Brain microvascular endothelial cell (primary cell): Measurements from ENCODE around the gene SPDYE11.
"Not testable (repeated sequence)": the region's sequence is repeated elsewhere in the genome, so short reads cannot be mapped to it uniquely, and the experiment has no call there.

ENCODE experiments used
- DNase-seq: peaks from one replicate; pipeline ENCODE4 v3.0.0-alpha.2; 2020
- H3K27ac ChIP-seq: fragments of 250-450 bp; sonication (Bioruptor Pico); 2 replicates; pipeline ENCODE4 v1.5.1; 2020; ENCODE audit warnings: mild to moderate bottlenecking, moderate library complexity
- H3K27me3 ChIP-seq: fragments of 250-450 bp; sonication (Bioruptor Pico); replicated peaks from 2 replicates; pipeline ENCODE4 v1.5.1; 2020; ENCODE audit warnings: mild to moderate bottlenecking
- H3K36me3 ChIP-seq: fragments of 250-450 bp; sonication (Bioruptor Pico); replicated peaks from 2 replicates; pipeline ENCODE4 v1.5.1; 2020; ENCODE audit warnings: mild to moderate bottlenecking
- H3K4me3 ChIP-seq: 2 replicates; pipeline ENCODE4 v1.5.1; 2011; ENCODE audit warnings: low read depth, mild to moderate bottlenecking, control low read depth, low read length, moderate library complexity
- in situ Hi-C: cut with HindIII; loops from 2 replicates; pipeline ENCODE4 v1.10.0; 2017; ENCODE audit warnings: low sequenced_read_pairs, low pct_ligation_motif_present

SPDYE11 gene, protein sequence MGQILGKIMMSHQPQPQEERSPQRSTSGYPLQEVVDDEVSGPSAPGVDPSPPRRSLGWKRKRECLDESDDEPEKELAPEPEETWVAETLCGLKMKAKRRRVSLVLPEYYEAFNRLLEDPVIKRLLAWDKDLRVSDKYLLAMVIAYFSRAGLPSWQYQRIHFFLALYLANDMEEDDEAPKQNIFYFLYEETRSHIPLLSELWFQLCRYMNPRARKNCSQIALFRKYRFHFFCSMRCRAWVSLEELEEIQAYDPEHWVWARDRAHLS

DNA sequence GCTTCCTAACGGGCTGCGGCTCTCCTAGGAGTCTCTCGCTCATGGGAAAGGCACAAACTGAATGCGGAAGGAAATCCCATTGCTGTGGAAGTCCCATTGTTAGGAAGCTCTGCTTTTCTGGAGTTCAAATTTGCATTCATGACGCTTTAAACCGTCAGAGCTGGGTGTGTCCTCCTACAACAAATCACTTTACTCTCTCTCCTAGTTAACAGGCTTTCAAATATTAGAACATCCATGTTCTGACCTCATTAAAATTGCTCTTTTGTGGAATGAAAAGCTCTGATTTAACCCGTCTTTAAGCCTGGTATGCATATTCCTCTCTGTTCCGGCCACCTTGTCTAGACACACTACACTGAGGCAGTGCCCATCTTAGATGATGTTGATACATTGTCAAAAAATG is at the start of gene SPDYE11:
TSS of gene SPDYE11 (minus strand) at position 101 of the 400 bp plus-strand sequence. CDS start 1,800 bp downstream, outside the sequence.
- H3K27ac ChIP-seq, in situ Hi-C loops, H3K36me3 ChIP-seq, H3K27me3 ChIP-seq, H3K4me3 ChIP-seq, DNase-seq: not testable (repeated sequence)

DNA sequence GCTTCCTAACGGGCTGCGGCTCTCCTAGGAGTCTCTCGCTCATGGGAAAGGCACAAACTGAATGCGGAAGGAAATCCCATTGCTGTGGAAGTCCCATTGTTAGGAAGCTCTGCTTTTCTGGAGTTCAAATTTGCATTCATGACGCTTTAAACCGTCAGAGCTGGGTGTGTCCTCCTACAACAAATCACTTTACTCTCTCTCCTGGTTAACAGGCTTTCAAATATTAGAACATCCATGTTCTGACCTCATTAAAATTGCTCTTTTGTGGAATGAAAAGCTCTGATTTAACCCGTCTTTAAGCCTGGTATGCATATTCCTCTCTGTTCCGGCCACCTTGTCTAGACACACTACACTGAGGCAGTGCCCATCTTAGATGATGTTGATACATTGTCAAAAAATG is 28.2 kb upstream of the SPDYE11 start, which contains the start of gene SPDYE9:
TSS of gene SPDYE9 (minus strand) at position 101 of the 400 bp plus-strand sequence. CDS start 1,800 bp downstream, outside the sequence.
- H3K27me3 ChIP-seq, H3K36me3 ChIP-seq, DNase-seq, in situ Hi-C loops, H3K4me3 ChIP-seq, H3K27ac ChIP-seq: not testable (repeated sequence)

DNA sequence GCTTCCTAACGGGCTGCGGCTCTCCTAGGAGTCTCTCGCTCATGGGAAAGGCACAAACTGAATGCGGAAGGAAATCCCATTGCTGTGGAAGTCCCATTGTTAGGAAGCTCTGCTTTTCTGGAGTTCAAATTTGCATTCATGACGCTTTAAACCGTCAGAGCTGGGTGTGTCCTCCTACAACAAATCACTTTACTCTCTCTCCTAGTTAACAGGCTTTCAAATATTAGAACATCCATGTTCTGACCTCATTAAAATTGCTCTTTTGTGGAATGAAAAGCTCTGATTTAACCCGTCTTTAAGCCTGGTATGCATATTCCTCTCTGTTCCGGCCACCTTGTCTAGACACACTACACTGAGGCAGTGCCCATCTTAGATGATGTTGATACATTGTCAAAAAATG is 28.0 kb downstream of the SPDYE11 start, which contains the start of gene SPDYE8:
TSS of gene SPDYE8 (minus strand) at position 101 of the 400 bp plus-strand sequence. CDS start 1,800 bp downstream, outside the sequence.
- in situ Hi-C loops, H3K36me3 ChIP-seq, H3K4me3 ChIP-seq, H3K27ac ChIP-seq, DNase-seq, H3K27me3 ChIP-seq: not testable (repeated sequence)

DNA sequence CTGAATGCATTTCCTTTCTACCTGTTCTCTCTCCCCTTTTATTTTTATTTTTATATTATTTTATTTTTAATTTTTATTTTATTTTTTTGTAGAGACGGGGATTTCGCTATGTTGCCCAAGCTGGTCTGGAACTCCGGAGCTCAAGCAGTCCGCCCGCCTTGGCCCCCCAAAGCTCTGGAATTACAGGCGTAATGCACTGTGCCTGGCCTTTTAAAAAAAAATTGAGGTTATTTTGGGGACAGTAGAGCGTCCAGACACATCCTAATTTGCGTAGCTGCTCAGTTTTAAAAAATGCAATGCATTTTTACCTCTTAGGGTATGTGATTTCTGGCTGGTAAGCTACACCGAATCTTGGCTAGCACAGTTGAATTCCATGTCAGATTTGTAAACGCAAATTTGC is 51.2 kb downstream of the SPDYE11 start:
- DNase-seq, H3K27ac ChIP-seq, H3K27me3 ChIP-seq, in situ Hi-C loops, H3K36me3 ChIP-seq: not testable (repeated sequence)
- peak overlapping the region; percentile 39 for H3K4me3 ChIP-seq

DNA sequence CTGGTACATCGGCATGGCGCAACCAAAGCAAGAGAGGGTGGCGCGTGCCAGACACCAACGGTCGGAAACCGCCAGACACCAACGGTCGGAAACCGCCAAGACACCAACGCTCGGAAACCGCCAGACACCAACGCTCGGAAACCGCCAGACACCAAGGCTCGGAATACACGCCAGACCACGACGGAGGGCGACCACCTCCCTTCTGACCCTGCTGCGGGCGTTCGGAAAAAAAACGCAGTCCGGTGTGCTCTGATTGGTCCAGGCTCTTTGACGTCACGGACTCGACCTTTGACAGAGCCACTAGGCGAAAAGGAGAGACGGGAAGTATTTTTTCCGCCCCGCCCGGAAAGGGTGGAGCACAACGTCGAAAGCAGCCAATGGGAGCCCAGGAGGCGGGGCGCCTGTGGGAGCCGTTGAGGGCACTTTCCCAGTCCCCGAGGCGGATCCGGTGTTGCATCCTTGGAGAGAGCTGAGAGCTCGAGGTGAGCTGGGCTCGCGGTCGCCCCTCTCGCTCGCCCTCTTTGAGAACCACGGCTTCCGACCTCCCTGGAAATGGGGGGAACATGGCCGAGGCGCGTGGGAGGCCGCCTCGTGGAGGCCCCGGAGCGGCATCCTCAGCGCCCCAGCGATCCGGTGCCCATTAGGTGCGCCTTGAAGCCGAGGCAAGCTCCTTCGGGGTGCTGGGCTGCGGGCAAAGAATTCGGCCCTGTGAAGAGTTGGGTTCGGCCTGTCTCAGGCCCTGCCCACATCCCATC is 51.8 kb downstream of the SPDYE11 start:
- Histone ChIP-seq H3K27ac (peak overlapping the region; percentile 86), H3K4me3 (peak overlapping the region; percentile 65)
- DNase-seq: peak; percentile 85
- H3K27me3 ChIP-seq, in situ Hi-C loops, H3K36me3 ChIP-seq: not testable (repeated sequence)

DNA sequence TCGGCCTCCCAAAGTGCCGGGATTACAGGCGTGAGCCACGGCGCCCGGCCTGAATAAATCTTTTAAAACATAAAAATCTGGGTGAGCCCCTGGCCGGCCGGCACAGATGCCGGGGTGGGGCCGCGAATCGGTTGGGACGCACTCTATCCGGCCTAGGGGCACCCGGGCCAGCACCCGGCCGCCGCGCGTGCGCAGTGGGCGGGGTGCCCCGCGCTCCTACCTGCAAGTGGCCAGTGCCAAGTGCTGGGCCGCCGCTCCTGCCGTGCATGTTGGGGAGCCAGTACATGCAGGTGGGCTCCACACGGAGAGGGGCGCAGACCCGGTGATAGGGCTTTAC is 52.4 kb downstream of the SPDYE11 start:
- Histone ChIP-seq H3K4me3 (peak overlapping the region; percentile 65), H3K27ac (peak overlapping the region; percentile 86)
- H3K27me3 ChIP-seq, H3K36me3 ChIP-seq, in situ Hi-C loops: not testable (repeated sequence)
- peak; percentile 36 for DNase-seq

DNA sequence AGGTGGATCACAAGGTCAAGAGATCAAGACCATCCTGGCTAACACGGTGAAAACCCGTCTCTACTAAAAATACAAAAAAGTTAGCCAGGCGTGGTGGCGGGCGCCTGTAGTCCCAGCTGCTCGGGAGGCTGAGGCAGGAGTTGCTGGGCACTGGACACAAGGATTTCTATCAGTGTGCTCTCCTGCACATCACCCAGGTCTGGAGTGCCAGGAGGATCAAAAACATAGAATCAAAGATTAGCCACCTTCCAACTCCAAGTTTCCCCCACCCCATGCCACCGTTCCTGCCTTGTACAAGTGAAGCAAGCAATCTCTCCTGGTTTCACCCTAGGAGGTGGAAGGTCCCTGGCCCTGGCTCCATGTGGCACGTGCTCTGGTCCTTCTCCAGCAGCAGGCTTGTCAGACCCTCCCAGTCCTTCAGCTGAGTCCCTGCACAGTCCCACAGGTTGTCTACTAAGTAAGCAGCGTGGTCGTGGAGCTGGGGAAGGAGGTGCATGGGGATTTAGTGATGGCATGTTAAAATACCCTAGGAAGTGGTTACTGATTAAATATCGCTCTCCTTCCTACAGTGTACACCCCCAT is 59.7 kb downstream of the SPDYE11 start:
- H3K27me3 ChIP-seq, in situ Hi-C loops, DNase-seq, H3K4me3 ChIP-seq, H3K27ac ChIP-seq, H3K36me3 ChIP-seq: not testable (repeated sequence)
